H1 (cell line): Measurements from ENCODE around the gene TNIP3.

Experiments
- CBX5 ChIP-seq: fragments of 300-800, 300-1000 bp; sonication (generic); IDR thresholded peaks from 2 replicates; pipeline ENCODE4 v1.7.1; 2016; ENCODE audit warnings: antibody characterized with exemption, low read length, low read depth
- PHF8 ChIP-seq: fragments of 200-600 bp; sonication (generic); conservative IDR thresholded peaks from 2 replicates; pipeline ENCODE4 v1.7.1; 2012; ENCODE audit warnings: low read depth, mild to moderate bottlenecking, inconsistent platforms, low read length, moderate library complexity

- TF ChIP-seq CBX5 (no peak), PHF8 (no peak)
These were observed 56.6 kb downstream of the TNIP3 start for GRCh38 chr4:121107507-121107906.
